Glutamatergic neuron (in vitro differentiated cells): ENCODE results near the gene SLC38A4. TPM values are rescaled to one million over a fixed set of nuclear protein-coding genes. Genes with fewer than 3 reads are reported as not detected.

ENCODE experiments used
- DNase-seq: peaks from one replicate; pipeline ENCODE4 v3.0.0; 2022
- H3K27ac Mint-ChIP-seq: one replicate; pipeline ENCODE4 v1.8.0; 2020; ENCODE audit warnings: mild to moderate bottlenecking, mixed read lengths, inconsistent platforms; ENCODE audit not compliant: unreplicated experiment
- H3K27me3 Mint-ChIP-seq: one replicate; pipeline ENCODE4 v1.8.0; 2020; ENCODE audit warnings: mild to moderate bottlenecking, moderate library complexity, mixed read lengths, inconsistent platforms; ENCODE audit not compliant: unreplicated experiment
- H3K36me3 Mint-ChIP-seq: one replicate; pipeline ENCODE4 v1.8.0; 2020; ENCODE audit warnings: mild to moderate bottlenecking, mixed read lengths, inconsistent platforms; ENCODE audit not compliant: unreplicated experiment
- H3K4me1 Mint-ChIP-seq: one replicate; pipeline ENCODE4 v1.8.0; 2020; ENCODE audit warnings: mild to moderate bottlenecking, low read depth, mixed read lengths, inconsistent platforms; ENCODE audit not compliant: unreplicated experiment
- H3K4me3 Mint-ChIP-seq: one replicate; pipeline ENCODE4 v1.8.0; 2020; ENCODE audit warnings: mild to moderate bottlenecking, mixed read lengths, inconsistent platforms; ENCODE audit not compliant: unreplicated experiment
- H3K9me3 Mint-ChIP-seq: one replicate; pipeline ENCODE4 v1.8.0; 2020; ENCODE audit warnings: mild to moderate bottlenecking, moderate library complexity, mixed read lengths, inconsistent platforms; ENCODE audit not compliant: unreplicated experiment
- CTCF ChIP-seq: fragments of 200-600 bp; sonication (generic); IDR thresholded peaks from one replicate; pipeline ENCODE4 v1.5.0; 2021; ENCODE audit not compliant: partially characterized antibody, unreplicated experiment
- total RNA-seq: library from RNA; stranded (reverse); fragmentation: NEBNext Ultra II Directional; extraction: Animal tissue kit (Norgen Biotek cat#: 25700); gene quantifications from one replicate; pipeline ENCODE4 v1.2.1, GENCODE V29; 2021; ENCODE audit not compliant: unreplicated experiment

The SLC38A4 gene
- total RNA-seq, 1 donor from 2014 or later = 0.98 TPM

DNA sequence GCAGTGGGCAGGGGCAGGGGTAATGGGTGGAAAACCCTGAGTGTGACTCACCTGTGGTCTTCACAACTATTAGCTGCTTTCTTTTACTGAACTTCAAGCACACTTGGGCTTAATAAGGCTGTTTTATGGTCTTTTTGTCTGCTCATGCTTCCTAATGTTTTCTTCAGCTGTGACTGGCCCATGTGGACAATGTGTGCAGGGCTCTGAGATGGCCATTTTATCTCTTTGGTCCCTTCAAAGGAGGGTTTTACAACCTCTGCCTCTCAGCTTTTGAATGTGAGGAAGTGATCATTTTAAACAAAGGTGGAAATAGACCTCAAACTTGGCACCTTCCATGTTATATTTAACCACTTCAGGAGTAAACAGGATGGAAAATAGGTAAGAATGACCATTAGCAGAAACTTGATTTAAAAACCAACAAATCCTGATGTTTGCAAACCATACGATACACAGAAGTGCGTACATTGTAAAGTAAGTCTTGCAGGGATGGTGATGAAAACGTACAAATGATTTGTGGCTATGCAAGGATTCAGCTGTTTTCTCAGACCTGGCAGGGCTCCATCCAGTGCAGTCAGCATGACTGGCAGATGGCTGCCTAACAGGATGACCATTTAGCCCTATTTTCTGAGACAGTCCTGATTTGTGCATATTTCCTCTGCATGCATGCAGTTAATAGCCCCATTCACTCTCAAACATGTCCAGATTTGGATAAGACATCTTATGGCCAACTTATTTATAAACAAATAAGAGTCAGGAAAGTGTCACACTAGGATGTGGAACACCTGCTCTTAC, 103.2 kb downstream of the SLC38A4 start:
- Mint-ChIP-seq H3K27ac (no peak overlapping the region), H3K9me3 (peaks cover 1% of the 10 kb centered on the region), H3K36me3 (peaks cover 13% of the 10 kb centered on the region)

GRCh38 chr12:46718495-46718894, 107.3 kb downstream of the SLC38A4 start:
- H3K4me3 Mint-ChIP-seq = no peak overlapping the region
- peaks cover 4% of the 10 kb centered on the region for H3K36me3 Mint-ChIP-seq
- DNase-seq = no peak
- H3K27ac Mint-ChIP-seq = no peak overlapping the region
- H3K9me3 Mint-ChIP-seq = no peaks in the 10 kb centered on the region
- no peaks in the 10 kb centered on the region for H3K27me3 Mint-ChIP-seq
- TF ChIP-seq CTCF = no peak
- peaks cover 3% of the 10 kb centered on the region for H3K4me1 Mint-ChIP-seq

More for the DNA sequence above, 103.2 kb downstream of the SLC38A4 start:
- TF ChIP-seq CTCF = no peak
- no peaks in the 10 kb centered on the region for H3K27me3 Mint-ChIP-seq
- DNase-seq = no peak
- H3K4me3 Mint-ChIP-seq = no peak overlapping the region
- H3K4me1 Mint-ChIP-seq = peaks cover 3% of the 10 kb centered on the region

GRCh38 chr12:46717868-46718267, 107.9 kb downstream of the SLC38A4 start:
- DNase-seq = no peak
- H3K27me3 Mint-ChIP-seq = no peaks in the 10 kb centered on the region
- peaks cover 3% of the 10 kb centered on the region for H3K4me1 Mint-ChIP-seq
- no peak overlapping the region for H3K4me3 Mint-ChIP-seq
- no peaks in the 10 kb centered on the region for H3K9me3 Mint-ChIP-seq
- no peak for TF ChIP-seq CTCF
- peaks cover 4% of the 10 kb centered on the region for H3K36me3 Mint-ChIP-seq
- no peak overlapping the region for H3K27ac Mint-ChIP-seq

DNA sequence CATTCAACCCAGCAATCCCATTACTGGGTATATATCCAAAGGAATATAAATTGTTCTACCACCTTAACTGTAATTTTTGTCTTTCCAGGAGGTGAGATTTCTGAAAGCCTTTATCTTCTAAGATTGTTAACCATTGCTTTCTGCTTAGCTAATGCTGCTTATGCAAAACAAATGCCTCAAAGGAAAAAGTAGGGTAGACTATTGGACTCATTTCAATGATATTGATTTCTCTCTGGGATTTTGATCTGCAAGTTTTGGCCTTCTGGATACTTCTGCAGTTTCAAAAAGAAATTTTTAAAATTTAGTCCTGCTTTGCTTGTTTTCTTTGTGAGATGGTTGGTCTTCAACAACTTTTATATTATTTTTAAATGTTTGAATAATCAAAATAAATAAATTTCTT, 108.6 kb downstream of the SLC38A4 start:
- no peak overlapping the region for H3K27ac Mint-ChIP-seq
- H3K27me3 Mint-ChIP-seq = no peaks in the 10 kb centered on the region
- no peaks in the 10 kb centered on the region for H3K4me1 Mint-ChIP-seq
- DNase-seq = no peak
- TF ChIP-seq CTCF = no peak
- peaks cover 4% of the 10 kb centered on the region for H3K36me3 Mint-ChIP-seq
- H3K9me3 Mint-ChIP-seq = no peaks in the 10 kb centered on the region
- no peak overlapping the region for H3K4me3 Mint-ChIP-seq
